PC-3 (cell line): Measurements from ENCODE around the gene GXYLT1. TPM values are rescaled to one million over a fixed set of nuclear protein-coding genes. Genes with fewer than 3 reads are reported as not detected.

Source experiments
- ATAC-seq: fragments of 200-7000 bp; cut with Tn5 transposase; 2 replicates; pipeline ENCODE4 v1.9.1; 2020; ENCODE audit warnings: mild to moderate bottlenecking, moderate library complexity
- BruUV-seq: library from RNA; stranded (reverse); fragments of 400-500 nt; replicated peaks from 2 replicates; lab custom pipeline; 2021; lab: Mats Ljungman, UMichigan
- CTCF ChIA-PET: fragments of 300-600 bp; sonication (Branson Sonifier 250); formaldehyde crosslinking; loops from one replicate; lab custom pipeline; 2022; ENCODE audit warnings: antibody characterized with exemption; lab: Charles Lee
- POLR2A ChIA-PET: fragments of 300-600 bp; sonication (Branson Sonifier 250); formaldehyde crosslinking; loops from one replicate; lab custom pipeline; 2022; ENCODE audit warnings: antibody characterized with exemption; ENCODE audit not compliant: unreplicated experiment; lab: Charles Lee
- DNase-seq: peaks from one replicate; pipeline ENCODE4 v3.0.0-alpha.2; 2015
- H2AFZ ChIP-seq: fragments of 300-600 bp; sonication (generic); 2 replicates; pipeline ENCODE4 v1.6.0; 2016; ENCODE audit warnings: antibody characterized with exemption, low read length
- H3F3A ChIP-seq: fragments of 300-600 bp; sonication (generic); one replicate; pipeline ENCODE4 v1.6.0; 2017; ENCODE audit warnings: antibody characterized with exemption, low read length, control low read depth, mild to moderate bottlenecking; ENCODE audit not compliant: unreplicated experiment
- H3K27ac ChIP-seq: fragments of 300-600 bp; sonication (generic); 2 replicates; pipeline ENCODE4 v1.5.1; 2016; ENCODE audit warnings: mild to moderate bottlenecking, low read length
- H3K27me3 ChIP-seq: fragments of 300-600 bp; sonication (generic); 2 replicates; pipeline ENCODE4 v1.6.1; 2016; ENCODE audit warnings: low read length, mixed read lengths
- H3K36me3 ChIP-seq: fragments of 300-600 bp; sonication (generic); 2 replicates; pipeline ENCODE4 v1.6.1; 2016; ENCODE audit warnings: low read depth, mixed run types, low read length, mixed read lengths
- H3K4me1 ChIP-seq: fragments of 300-600 bp; sonication (generic); 2 replicates; pipeline ENCODE4 v1.5.1; 2016; ENCODE audit warnings: low read length; ENCODE audit not compliant: insufficient read depth
- H3K4me2 ChIP-seq: fragments of 300-600 bp; sonication (generic); 2 replicates; pipeline ENCODE4 v1.6.0; 2016; ENCODE audit warnings: low read length
- H3K4me3 ChIP-seq: fragments of 300-600 bp; sonication (generic); 2 replicates; pipeline ENCODE4 v1.5.1; 2016; ENCODE audit warnings: mild to moderate bottlenecking, low read length, mixed read lengths
- H3K79me2 ChIP-seq: fragments of 300-600 bp; sonication (generic); 2 replicates; pipeline ENCODE4 v1.6.1; 2017; ENCODE audit warnings: low read length, mixed read lengths
- H3K9ac ChIP-seq: fragments of 300-600 bp; sonication (generic); 2 replicates; pipeline ENCODE4 v1.6.0; 2016; ENCODE audit warnings: mild to moderate bottlenecking, low read length
- H3K9me2 ChIP-seq: fragments of 300-600 bp; sonication (generic); replicated peaks from 2 replicates; pipeline ENCODE4 v1.6.1; 2016; ENCODE audit warnings: mixed run types, low read length, mixed read lengths
- H3K9me3 ChIP-seq: fragments of 300-600 bp; sonication (generic); 2 replicates; pipeline ENCODE4 v1.6.1; 2016; ENCODE audit warnings: low read length, mixed read lengths
- H4K20me1 ChIP-seq: fragments of 300-600 bp; sonication (generic); 2 replicates; pipeline ENCODE4 v1.6.1; 2016; ENCODE audit warnings: low read length, mixed read lengths
- EZH2 ChIP-seq: fragments of 300-600 bp; sonication (generic); IDR thresholded peaks from one replicate; pipeline ENCODE4 v1.6.1; 2017; ENCODE audit warnings: antibody characterized with exemption, mild to moderate bottlenecking, low read length; ENCODE audit not compliant: unreplicated experiment
- EZH2phosphoT487 ChIP-seq: fragments of 300-600 bp; sonication (generic); IDR thresholded peaks from 2 replicates; pipeline ENCODE4 v1.6.1; 2018; ENCODE audit warnings: mild to moderate bottlenecking, antibody characterized with exemption, low read length, borderline replicate concordance
- intact Hi-C: fragments of 100-400 bp; cut with micrococcal nuclease; formaldehyde crosslinking; loops from 2 replicates; pipeline ENCODE4 v1.9.0; 2023
- total RNA-seq: library from RNA; depleted of rRNA; stranded (reverse); fragments of >200 nt; gene quantifications from 2 replicates; pipeline ENCODE4 v1.2.3, GENCODE V29; 2014
- TF ChIP-seq, protein P1 (sequence below): fragments of 300-600 bp; sonication (generic); conservative IDR thresholded peaks from 2 replicates; pipeline ENCODE4 v1.5.1; 2017; ENCODE audit warnings: antibody characterized with exemption, low read depth, mild to moderate bottlenecking, low read length

The GXYLT1 gene
- total RNA-seq, 1 experiment from 2014 or later, result 5.1 TPM

- Histone ChIP-seq H3K4me2 (peak overlapping the region; percentile 75), H3K9me3 (no peaks in the 10 kb centered on the region), H3K36me3 (no peaks in the 10 kb centered on the region), H3K4me1 (peaks cover 30% of the 10 kb centered on the region), H4K20me1 (peaks cover 4% of the 10 kb centered on the region), H3K79me2 (peaks cover 77% of the 10 kb centered on the region), H3K4me3 (peak overlapping the region; percentile 51), H3K9me2 (no peaks in the 10 kb centered on the region), H3K27ac (peak overlapping the region; percentile 31), H3K9ac (no peak overlapping the region), H3F3A (no peaks in the 10 kb centered on the region), H2AFZ (no peak overlapping the region), H3K27me3 (no peaks in the 10 kb centered on the region)
- no peak for TF ChIP-seq EZH2
- TF ChIP-seq, protein P1, sequence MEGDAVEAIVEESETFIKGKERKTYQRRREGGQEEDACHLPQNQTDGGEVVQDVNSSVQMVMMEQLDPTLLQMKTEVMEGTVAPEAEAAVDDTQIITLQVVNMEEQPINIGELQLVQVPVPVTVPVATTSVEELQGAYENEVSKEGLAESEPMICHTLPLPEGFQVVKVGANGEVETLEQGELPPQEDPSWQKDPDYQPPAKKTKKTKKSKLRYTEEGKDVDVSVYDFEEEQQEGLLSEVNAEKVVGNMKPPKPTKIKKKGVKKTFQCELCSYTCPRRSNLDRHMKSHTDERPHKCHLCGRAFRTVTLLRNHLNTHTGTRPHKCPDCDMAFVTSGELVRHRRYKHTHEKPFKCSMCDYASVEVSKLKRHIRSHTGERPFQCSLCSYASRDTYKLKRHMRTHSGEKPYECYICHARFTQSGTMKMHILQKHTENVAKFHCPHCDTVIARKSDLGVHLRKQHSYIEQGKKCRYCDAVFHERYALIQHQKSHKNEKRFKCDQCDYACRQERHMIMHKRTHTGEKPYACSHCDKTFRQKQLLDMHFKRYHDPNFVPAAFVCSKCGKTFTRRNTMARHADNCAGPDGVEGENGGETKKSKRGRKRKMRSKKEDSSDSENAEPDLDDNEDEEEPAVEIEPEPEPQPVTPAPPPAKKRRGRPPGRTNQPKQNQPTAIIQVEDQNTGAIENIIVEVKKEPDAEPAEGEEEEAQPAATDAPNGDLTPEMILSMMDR, result no peak
- no peak for TF ChIP-seq EZH2phosphoT487
- ChIA-PET CTCF (interaction anchor here (0.8 kb wide), 1 partner anchor 241 kb away, joined by 3 read pairs; no protein-coding TSS in a partner anchor), POLR2A (no interaction called here)
- ATAC-seq, result peak; percentile 70
- no TSS peak for BruUV-seq
- intact Hi-C loops, result loop anchor here (1.0 kb wide), 1 partner anchor 438 kb away; no protein-coding TSS in a partner anchor
- peak; percentile 55 for DNase-seq
Observed at GRCh38 chr12:42130672-42131402, 13.8 kb downstream of the GXYLT1 start.

DNA sequence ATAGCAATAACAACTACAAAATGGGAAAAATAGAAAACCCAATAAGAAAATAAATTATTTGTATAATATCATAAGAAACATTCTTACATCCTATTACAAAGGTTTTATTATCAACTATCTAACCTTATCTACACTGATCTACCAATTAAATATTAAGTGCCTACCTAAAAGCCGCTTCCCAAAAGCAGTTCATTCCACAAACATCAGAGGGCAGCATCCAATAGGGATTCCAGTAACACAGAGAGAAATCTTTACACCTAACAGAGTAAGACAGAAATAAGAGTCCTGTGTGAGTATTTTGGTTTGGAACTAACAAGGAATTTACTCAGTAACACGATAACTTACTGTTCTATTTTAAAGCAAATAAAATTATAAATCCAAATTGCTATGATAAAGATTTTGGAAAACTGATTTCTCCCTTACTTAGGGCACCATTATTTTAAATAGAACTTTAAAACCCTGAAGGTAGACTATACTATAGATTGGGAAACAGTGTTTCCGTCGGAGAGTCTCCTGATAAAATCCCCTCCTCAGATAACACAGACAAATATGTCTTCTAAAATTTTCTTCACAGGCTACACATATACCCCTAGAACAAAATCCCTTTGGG is 15.0 kb downstream of the GXYLT1 start:
- BruUV-seq, result no TSS peak
- no peak overlapping the region for H3K27ac ChIP-seq
- H3K9me3 ChIP-seq, result no peaks in the 10 kb centered on the region
- ChIA-PET POLR2A (no interaction called here), CTCF (no interaction called here)
- H3K9me2 ChIP-seq, result no peaks in the 10 kb centered on the region
- intact Hi-C loops, result loop anchor here (1.0 to 5.0 kb wide), 3 partner anchors 203 to 1153 kb away; no protein-coding TSS in a partner anchor
- TF ChIP-seq EZH2phosphoT487 (no peak), EZH2 (no peak)
- TF ChIP-seq, protein P1, result peak; percentile 94
- H3K36me3 ChIP-seq, result no peaks in the 10 kb centered on the region
- H3K4me3 ChIP-seq, result no peak overlapping the region
- peak; percentile 62 for ATAC-seq
- peak; percentile 80 for DNase-seq
- H3K9ac ChIP-seq, result no peak overlapping the region
- no peak overlapping the region for H2AFZ ChIP-seq
- no peaks in the 10 kb centered on the region for H3F3A ChIP-seq
- H3K27me3 ChIP-seq, result no peaks in the 10 kb centered on the region
- peaks cover 20% of the 10 kb centered on the region for H3K4me1 ChIP-seq
- H3K79me2 ChIP-seq, result peaks cover 66% of the 10 kb centered on the region
- peak overlapping the region; percentile 75; the same call in 1 of the 2 replicates for H3K4me2 ChIP-seq
- peaks cover 4% of the 10 kb centered on the region for H4K20me1 ChIP-seq
